ENCODE results near the gene VASH2.
"Not testable (repeated sequence)": the region's sequence is repeated elsewhere in the genome, so short reads cannot be mapped to it uniquely, and the experiment has no call there.

The VASH2 gene

GRCh38 chr1:212957546-212957945 is 7.2 kb downstream of the VASH2 start:
- no peak for DNase-seq (ENCODE audit: low read depth in 2 of 2)

GRCh38 chr1:212958175-212958574 is 7.8 kb downstream of the VASH2 start:
- no peak for DNase-seq (ENCODE audit: low read depth in 2 of 2)

- no peak for DNase-seq (ENCODE audit: low read depth in 2 of 2)
These were observed 9.2 kb downstream of the VASH2 start for GRCh38 chr1:212959266-212960220.

- no peak for DNase-seq (ENCODE audit: low read depth in 2 of 2)
These were observed 10.6 kb downstream of the VASH2 start for GRCh38 chr1:212960932-212961331.

- no peak for DNase-seq (ENCODE audit: low read depth in 2 of 2)
These were observed 12.2 kb downstream of the VASH2 start for GRCh38 chr1:212962509-212962908.

- DNase-seq (ENCODE audit: low read depth in 2 of 2): no peak
These were observed 13.8 kb downstream of the VASH2 start for GRCh38 chr1:212964102-212964501.

- not testable (repeated sequence) for DNase-seq (ENCODE audit: low read depth in 2 of 2)
These were observed 14.7 kb downstream of the VASH2 start for GRCh38 chr1:212964993-212965392.

GRCh38 chr1:212966616-212967015 is 16.3 kb downstream of the VASH2 start:
- DNase-seq (ENCODE audit: low read depth in 2 of 2): no peak

GRCh38 chr1:212967801-212968200 is 17.5 kb downstream of the VASH2 start:
- no peak for DNase-seq (ENCODE audit: low read depth in 2 of 2)

- DNase-seq (ENCODE audit: low read depth in 2 of 2): no peak
These were observed 18.1 kb downstream of the VASH2 start for GRCh38 chr1:212968368-212968863.

GRCh38 chr1:212970085-212970484 is 19.7 kb downstream of the VASH2 start:
- no peak for DNase-seq (ENCODE audit: low read depth in 2 of 2)

GRCh38 chr1:212971312-212971711 is 21.0 kb downstream of the VASH2 start:
- no peak for DNase-seq (ENCODE audit: low read depth in 2 of 2)

- no peak for DNase-seq (ENCODE audit: low read depth in 2 of 2)
These were observed 23.1 kb downstream of the VASH2 start for GRCh38 chr1:212973426-212973825.

- no peak for DNase-seq (ENCODE audit: low read depth in 2 of 2)
These were observed 23.6 kb downstream of the VASH2 start for GRCh38 chr1:212973899-212974298.

GRCh38 chr1:212974711-212975110 is 24.4 kb downstream of the VASH2 start:
- DNase-seq (ENCODE audit: low read depth in 2 of 2): no peak

GRCh38 chr1:212975111-212975918 is 25.0 kb downstream of the VASH2 start:
- no peak for DNase-seq (ENCODE audit: low read depth in 2 of 2)

- DNase-seq (ENCODE audit: low read depth in 2 of 2): no peak
These were observed 26.2 kb downstream of the VASH2 start for GRCh38 chr1:212976586-212976985.

- no peak for DNase-seq (ENCODE audit: low read depth in 2 of 2)
These were observed 27.7 kb downstream of the VASH2 start for GRCh38 chr1:212977781-212978645.

- peak in 1 of 2 donors; percentile 4 for DNase-seq (ENCODE audit: low read depth in 2 of 2)
These were observed 29.2 kb downstream of the VASH2 start for GRCh38 chr1:212979340-212980122.

GRCh38 chr1:212980123-212980785 is 29.9 kb downstream of the VASH2 start:
- DNase-seq (ENCODE audit: low read depth in 2 of 2): no peak

Data from stimulated activated CD4-positive, alpha-beta T cell treated with anti-CD3 and anti-CD28 coated beads, Interleukin-1b, Interleukin-23, amount 100 ng/mL, for 1 hour (primary cell).